K562 (cell line): ENCODE results near the gene GATAD1. TPM values are rescaled to one million over a fixed set of nuclear protein-coding genes. Genes with fewer than 3 reads are reported as not detected.

Source experiments
- ATAC-seq: fragments of 200-7000 bp; cut with Tn5 transposase; 3 replicates; pipeline ENCODE4 v1.9.1; 2020; ENCODE audit warnings: moderate library complexity
- BruUV-seq: library from RNA; stranded (reverse); fragments of 400-500 nt; replicated peaks from 2 replicates; lab custom pipeline; 2021; lab: Mats Ljungman, UMichigan
- CTCF ChIA-PET: fragments of 300-600 bp; formaldehyde crosslinking; extraction: SDS; loops from one replicate; lab custom pipeline; 2021; ENCODE audit warnings: low intra/inter-chr PET ratio; lab: Yijun Ruan, JAX
- POLR2A ChIA-PET: fragments of 300-600, 350-650 bp; sonication (Branson Sonifier 250); formaldehyde crosslinking; extraction: SDS; loops from one replicate; lab custom pipeline; 2021; ENCODE audit warnings: antibody characterized with exemption, inconsistent platforms; lab: Yijun Ruan, JAX
- DNase-seq, 4 experiments: peaks; one replicate each; pipeline versions ENCODE4 v3.0.0 to v3.0.0-alpha.2; 2011 to 2018; ENCODE audit warnings: low spot score in 3 of 4, mixed read lengths in 3 of 4; ENCODE audit errors: extremely low read depth in 1 of 4
- FAIRE-seq: peaks from 2 replicates; lab custom pipeline; 2011; peaks lifted over from hg19 to GRCh38; lab: Jason Lieb, UNC
- H2AFZ ChIP-seq: 2 replicates; pipeline ENCODE4 v1.6.0; 2011; ENCODE audit warnings: low read depth, low read length, control low read depth, inconsistent platforms
- H3K27ac ChIP-seq: fragments of 200-600 bp; 3 replicates; pipeline ENCODE4 v1.8.0; 2011; ENCODE audit warnings: low read depth, mild to moderate bottlenecking, control low read depth, inconsistent platforms, low read length, moderate library complexity, mixed read lengths; ENCODE audit errors: extremely low read depth
- H3K27me3 ChIP-seq, 2 experiments: fragments of 300-600 bp in 1 of 2; 2 replicates in 1 of 2; 3 replicates in 1 of 2; pipeline versions ENCODE4 v1.6.0 to v1.8.0; 2011; ENCODE audit warnings: inconsistent platforms in 2 of 2, low read length in 2 of 2, mild to moderate bottlenecking in 1 of 2, mixed read lengths in 1 of 2, moderate library complexity in 1 of 2; ENCODE audit not compliant: control insufficient read depth in 2 of 2, insufficient read depth in 2 of 2
- H3K36me3 ChIP-seq: fragments of 300-600 bp; 3 replicates; pipeline ENCODE4 v1.8.0; 2011; ENCODE audit warnings: mild to moderate bottlenecking, low read length, inconsistent platforms; ENCODE audit not compliant: control insufficient read depth, insufficient read depth
- H3K4me1 ChIP-seq, 2 experiments: fragments of 200-600 bp in 1 of 2; replicated peaks in 1 of 2; 2 replicates in 1 of 2; 3 replicates in 1 of 2; pipeline versions ENCODE4 v1.5.1 to v1.8.0; 2011; ENCODE audit warnings: inconsistent platforms in 2 of 2, low read length in 2 of 2, mild to moderate bottlenecking in 1 of 2, mixed read lengths in 1 of 2, moderate library complexity in 1 of 2; ENCODE audit not compliant: control insufficient read depth in 2 of 2, insufficient read depth in 2 of 2
- H3K4me2 ChIP-seq: 2 replicates; pipeline ENCODE4 v1.6.1; 2011; ENCODE audit warnings: low read length, control low read depth, inconsistent platforms, mixed read lengths; ENCODE audit not compliant: insufficient read depth
- H3K4me3 ChIP-seq: fragments of 200-600 bp; sonication (generic), shearing (Covaris generic); 2 replicates; pipeline ENCODE4 v1.5.1; 2016; ENCODE audit warnings: control low read depth, inconsistent platforms
- H3K79me2 ChIP-seq: fragments of 200-600 bp; 3 replicates; pipeline ENCODE4 v1.8.0; 2011; ENCODE audit warnings: low read length, inconsistent platforms; ENCODE audit not compliant: control insufficient read depth, insufficient read depth
- H3K9ac ChIP-seq, 2 experiments: 2 replicates each; pipeline versions ENCODE4 v1.6.0 to v1.6.1; 2011; ENCODE audit warnings: low read depth in 2 of 2, low read length in 2 of 2, control low read depth in 1 of 2, inconsistent platforms in 1 of 2, mild to moderate bottlenecking in 1 of 2, mixed read lengths in 1 of 2; ENCODE audit not compliant: insufficient read depth in 1 of 2
- H3K9me1 ChIP-seq: one replicate; pipeline ENCODE4 v1.6.0; 2011; ENCODE audit warnings: inconsistent platforms, mild to moderate bottlenecking, low read length, moderate library complexity; ENCODE audit not compliant: control insufficient read depth, insufficient read depth
- H3K9me3 ChIP-seq: replicated peaks from 2 replicates; pipeline ENCODE4 v1.5.1; 2011; ENCODE audit warnings: low read depth, low read length, inconsistent platforms; ENCODE audit not compliant: control insufficient read depth, insufficient read depth
- H4K20me1 ChIP-seq: replicated peaks from 2 replicates; pipeline ENCODE4 v1.6.1; 2011; ENCODE audit warnings: low read length, inconsistent platforms, mixed read lengths; ENCODE audit not compliant: control insufficient read depth, insufficient read depth
- CREB3L1 ChIP-seq: fragments of 450-650 bp; IDR thresholded peaks from 2 replicates; pipeline ENCODE4 v1.6.1; 2014; ENCODE audit warnings: low read depth, mild to moderate bottlenecking, moderate library complexity, borderline replicate concordance
- MECOM ChIP-seq: fragments of 250-450 bp; sonication (Bioruptor Pico); IDR thresholded peaks from 2 replicates; pipeline ENCODE4 v1.8.0; 2022; ENCODE audit warnings: inconsistent platforms
- MEIS2 ChIP-seq: fragments of 450-650 bp; IDR thresholded peaks from 2 replicates; pipeline ENCODE4 v1.6.1; 2014; ENCODE audit warnings: mild to moderate bottlenecking; ENCODE audit not compliant: partially characterized antibody
- PBX2 ChIP-seq, 2 experiments: IDR thresholded peaks in 1 of 2; conservative IDR thresholded peaks in 1 of 2; 2 replicates each; pipeline ENCODE4 v1.6.1; 2016; ENCODE audit warnings: low read depth in 2 of 2, mild to moderate bottlenecking in 1 of 2, missing compliant biosample characterization in 1 of 2, missing genetic modification characterization in 1 of 2, moderate library complexity in 1 of 2
- PKNOX1 ChIP-seq: fragments of 450-650 bp; IDR thresholded peaks from 2 replicates; pipeline ENCODE4 v1.6.1; 2016
- RBM25 ChIP-seq: fragments of 200-400 bp; formaldehyde crosslinking; IDR thresholded peaks from 2 replicates; pipeline ENCODE4 v1.6.1; 2018; ENCODE audit warnings: low read length, low read depth, moderate library complexity; ENCODE audit not compliant: severe bottlenecking
- WGBS: fragments of 100-300 bp; shearing (Covaris generic); methylation state at CpG from one replicate; pipeline ENCODE4 v1.1.6; 2016; ENCODE audit warnings: low coverage, mixed read lengths; ENCODE audit not compliant: insufficient coverage; ENCODE audit errors: missing lambda C conversion rate; 5-methylcytosine and 5-hydroxymethylcytosine counted together
- in situ Hi-C: fragments of 300-500 bp; cut with MboI; formaldehyde crosslinking; loops from 4 replicates; pipeline ENCODE4 v1.15.0; 2018; ENCODE audit warnings: inconsistent platforms, mixed read lengths
- intact Hi-C: fragments of 100-400 bp; cut with micrococcal nuclease; formaldehyde crosslinking; loops from 2 replicates; pipeline ENCODE4 v1.14.2; 2022
- polyA plus RNA-seq, 8 experiments: library from polyadenylated mRNA; depleted of rRNA in 4 of 8; stranded (reverse) in 5 of 8; unstranded in 3 of 8; fragments of >200 nt; fragmentation: Nextera tagmentation in 2 of 8; fragmentation: Illumina TruSeq in 1 of 8; extraction: Ambion mirVana in 2 of 8; extraction: Trizol in 1 of 8; gene quantifications; 2 replicates each; pipeline versions ENCODE4 v1.2.1 to v1.2.3, GENCODE V29; 2011 to 2014; ENCODE audit warnings: inconsistent platforms in 1 of 8, missing spikeins in 1 of 8
- total RNA-seq, 7 experiments: library from RNA; depleted of rRNA in 6 of 7; stranded (reverse); fragments of >200 nt in 6 of 7; fragmentation: Illumina TruSeq in 2 of 7; extraction: Trizol in 2 of 7; gene quantifications; 2 replicates each; pipeline versions ENCODE4 v1.2.1 to v1.2.3, GENCODE V29; 2011 to 2021; ENCODE audit warnings: low replicate concordance in 1 of 7

The GATAD1 gene
- total and polyA plus RNA-seq, 9 of the 15 experiments (the other 6 are each of a cell fraction or from before 2014, with no cell fraction given): 9.3 to 67.7 (median 34.3) TPM

GRCh38 chr7:92485974-92486373, 38.7 kb downstream of the GATAD1 start:
- no TSS peak for BruUV-seq
- 16% methylated on average over 2 of the region's 2 CpGs for WGBS
- FAIRE-seq: no peak
- intact Hi-C loops: loop anchor here (10.0 kb wide), 1 partner anchor 79 kb away; no protein-coding TSS in a partner anchor
- in situ Hi-C loops: no loop called here
- Histone ChIP-seq H4K20me1 (no peaks in the 10 kb centered on the region), H3K4me1 (no peaks in the 10 kb centered on the region; a peak in 2 of 5 replicates), H3K4me3 (no peak overlapping the region), H3K9me1 (no peaks in the 10 kb centered on the region), H2AFZ (no peak overlapping the region), H3K27me3 (no peaks in the 10 kb centered on the region), H3K36me3 (peaks cover 28% of the 10 kb centered on the region; the same call in 2 of the 3 replicates), H3K79me2 (no peaks in the 10 kb centered on the region), H3K9me3 (no peaks in the 10 kb centered on the region), H3K27ac (no peak overlapping the region), H3K9ac (no peak overlapping the region), H3K4me2 (no peak overlapping the region)
- ChIA-PET POLR2A (no interaction called here), CTCF (no interaction called here)
- ATAC-seq: peak; percentile 81
- peak in 1 of 4 experiments; percentile 16 for DNase-seq
- TF ChIP-seq CREB3L1: no peak
- TF ChIP-seq RBM25: no peak
- no peak for TF ChIP-seq PBX2 (CRISPR knock-in tag; IDR thresholded peaks at IDR 0.05; ENCODE audit: low read depth)
- peak; percentile 67 for TF ChIP-seq PBX2 (tag; conservative IDR thresholded peaks at IDR 0.05; ENCODE audit: low read depth)
- TF ChIP-seq MECOM (CRISPR knock-in tag): no peak
- TF ChIP-seq MEIS2: peak; percentile 29
- peak; percentile 85 for TF ChIP-seq PKNOX1
